Ovary (tissue), 9 donors: Measurements from ENCODE around the gene KIAA0825. TPM values are rescaled to one million over a fixed set of nuclear protein-coding genes. Genes with fewer than 3 reads are reported as not detected.

Source experiments
- DNase-seq, 5 donors: peaks; one replicate each; pipeline ENCODE4 v3.0.0-alpha.2; 2019 to 2020
- H3K27ac ChIP-seq, 2 donors: fragments of 200-600 bp; one replicate each; pipeline versions ENCODE4 v1.5.1 to v1.8.0; 2019 to 2022
- H3K27me3 ChIP-seq: fragments of 200-600 bp; one replicate; pipeline ENCODE4 v1.8.0; 2022
- H3K36me3 ChIP-seq: fragments of 200-600 bp; sonication (generic); one replicate; pipeline ENCODE4 v1.5.1; 2019
- H3K4me1 ChIP-seq: one replicate; pipeline ENCODE4 v1.8.1; 2013; ENCODE audit warnings: mild to moderate bottlenecking, moderate library complexity; ENCODE audit not compliant: insufficient read depth
- H3K4me3 ChIP-seq: fragments of 200-600 bp; sonication (generic); one replicate; pipeline ENCODE4 v1.5.1; 2017
- H3K9me3 ChIP-seq, 2 donors: fragments of 200-600 bp in 1 of 2; sonication (generic) in 1 of 2; one replicate each; pipeline versions ENCODE4 v1.5.1 to v1.8.1; 2013 to 2019; ENCODE audit warnings: mild to moderate bottlenecking in 1 of 2, moderate library complexity in 1 of 2
- EP300 ChIP-seq: sonication (generic); formaldehyde crosslinking; IDR thresholded peaks from one replicate; pipeline ENCODE4 v1.6.1; 2017; ENCODE audit warnings: antibody characterized with exemption
- POLR2A ChIP-seq: fragments of 450-650 bp; IDR thresholded peaks from one replicate; pipeline ENCODE4 v1.6.1; 2017; ENCODE audit warnings: antibody characterized with exemption, mild to moderate bottlenecking, moderate library complexity
- WGBS, 3 donors: extraction: QIAGEN DNeasy Blood & Tissue Kit in 1 of 3; methylation state at CpG; one replicate each; pipeline versions ENCODE4 v1.1.5 to v1.1.7; 2013 to 2017; 5-methylcytosine and 5-hydroxymethylcytosine counted together
- intact Hi-C, 4 donors: fragments of 100-400 bp; cut with DNase I; formaldehyde crosslinking; loops; one replicate each; pipeline versions ENCODE4 v1.11.0 to v1.15.1; 2022 to 2023
- polyA plus RNA-seq, 2 donors: library from polyadenylated mRNA; stranded (reverse); fragments of 200-250 nt in 1 of 2; fragments of 350-450 nt in 1 of 2; fragmentation: Illumina TruSeq in 1 of 2; extraction: RNeasy Lipid Tissue Mini Kit (QIAGEN cat#74804) in 1 of 2; gene quantifications; one replicate each; pipeline ENCODE4 v1.2.3, GENCODE V29; 2013 to 2014
- total RNA-seq, 7 donors: library from RNA; depleted of rRNA in 2 of 7; stranded (reverse); fragments of >200 nt in 2 of 7; fragmentation: NEBNext Ultra II Directional in 3 of 7; extraction: Animal tissue kit (Norgen Biotek cat#: 25700) in 3 of 7; gene quantifications; one replicate each; pipeline versions ENCODE4 v1.1.0 to v1.2.4, GENCODE V29; 2016 to 2023
- TF ChIP-seq, protein P1 (sequence below), 3 donors: fragments of 450-650 bp in 2 of 3; fragments of 200-600 bp in 1 of 3; IDR thresholded peaks; one replicate each; pipeline versions ENCODE4 v1.5.1 to v1.8.0; 2016 to 2022; ENCODE audit warnings: antibody characterized with exemption in 3 of 3, mild to moderate bottlenecking in 1 of 3
- donor health status: DM: no; HTN: no; CAD: no; lungs with moderate emphysema.
- donor health status: DM: no; HTN: no; CAD: no.
- donor health status: Bipolar disorder and iron deficiency.
- donor health status: DM: yes; HTN: yes; CAD: no.
- donor health status: DM: no; HTN: no; CAD: no.
- donor health status: DM: yes; HTN: yes; CAD: no.

The KIAA0825 gene
- total and polyA plus RNA-seq, 9 donors, result 0.70 to 12.4 (median 3.9) TPM

DNA sequence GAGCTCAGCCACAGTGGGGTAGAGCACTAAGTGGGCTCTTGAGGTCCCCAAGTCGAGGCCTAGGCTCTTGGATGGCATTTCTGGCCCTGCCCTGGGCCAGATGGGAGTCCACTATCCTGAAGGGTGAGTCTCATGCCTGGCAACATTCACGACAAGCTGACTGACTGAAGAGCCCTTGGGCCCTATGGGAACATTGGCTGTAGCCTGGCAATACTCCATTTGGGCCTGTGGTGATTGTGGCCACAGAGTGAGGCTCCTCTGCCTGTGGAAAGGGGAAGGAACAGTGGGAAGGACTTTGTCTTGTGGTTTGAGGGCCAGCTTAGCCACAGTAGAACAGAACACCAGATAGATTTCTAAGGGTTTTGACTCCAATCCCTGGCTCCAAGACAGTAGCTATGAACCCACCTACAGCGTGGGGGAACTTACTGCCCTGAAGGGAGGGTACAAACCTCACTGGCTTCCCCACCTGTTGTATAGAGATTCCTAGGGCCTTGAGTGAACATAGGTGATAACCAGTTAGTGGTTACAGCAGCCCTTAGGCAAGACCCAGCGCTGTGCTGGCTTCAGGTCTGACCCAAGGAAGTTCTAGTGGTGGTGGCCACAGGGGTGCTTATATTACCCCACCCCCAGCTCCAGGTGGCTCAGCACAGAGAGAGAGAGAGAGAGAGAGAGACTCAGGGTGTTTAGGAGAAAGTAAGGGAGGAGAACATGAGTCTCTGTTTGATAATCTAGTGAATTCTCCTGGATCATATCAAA, 72.4 kb downstream of the KIAA0825 start:
- DNase-seq, result no peak
- intact Hi-C loops, result no loop called here
- no peak overlapping the region for H3K27ac ChIP-seq
- TF ChIP-seq EP300, result no peak
- TF ChIP-seq, protein P1, sequence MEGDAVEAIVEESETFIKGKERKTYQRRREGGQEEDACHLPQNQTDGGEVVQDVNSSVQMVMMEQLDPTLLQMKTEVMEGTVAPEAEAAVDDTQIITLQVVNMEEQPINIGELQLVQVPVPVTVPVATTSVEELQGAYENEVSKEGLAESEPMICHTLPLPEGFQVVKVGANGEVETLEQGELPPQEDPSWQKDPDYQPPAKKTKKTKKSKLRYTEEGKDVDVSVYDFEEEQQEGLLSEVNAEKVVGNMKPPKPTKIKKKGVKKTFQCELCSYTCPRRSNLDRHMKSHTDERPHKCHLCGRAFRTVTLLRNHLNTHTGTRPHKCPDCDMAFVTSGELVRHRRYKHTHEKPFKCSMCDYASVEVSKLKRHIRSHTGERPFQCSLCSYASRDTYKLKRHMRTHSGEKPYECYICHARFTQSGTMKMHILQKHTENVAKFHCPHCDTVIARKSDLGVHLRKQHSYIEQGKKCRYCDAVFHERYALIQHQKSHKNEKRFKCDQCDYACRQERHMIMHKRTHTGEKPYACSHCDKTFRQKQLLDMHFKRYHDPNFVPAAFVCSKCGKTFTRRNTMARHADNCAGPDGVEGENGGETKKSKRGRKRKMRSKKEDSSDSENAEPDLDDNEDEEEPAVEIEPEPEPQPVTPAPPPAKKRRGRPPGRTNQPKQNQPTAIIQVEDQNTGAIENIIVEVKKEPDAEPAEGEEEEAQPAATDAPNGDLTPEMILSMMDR (IDR thresholded peaks at IDR 0.05), result no peak
- TF ChIP-seq POLR2A, result no peak
- H3K4me1 ChIP-seq, result no peaks in the 10 kb centered on the region
- H3K36me3 ChIP-seq, result no peaks in the 10 kb centered on the region
- H3K4me3 ChIP-seq, result no peak overlapping the region
- H3K27me3 ChIP-seq, result no peaks in the 10 kb centered on the region
- WGBS, 3 donors, result 92 to 98% (median 94%) methylated on average over 4 of the region's 4 CpGs
- no peaks in the 10 kb centered on the region for H3K9me3 ChIP-seq

DNA sequence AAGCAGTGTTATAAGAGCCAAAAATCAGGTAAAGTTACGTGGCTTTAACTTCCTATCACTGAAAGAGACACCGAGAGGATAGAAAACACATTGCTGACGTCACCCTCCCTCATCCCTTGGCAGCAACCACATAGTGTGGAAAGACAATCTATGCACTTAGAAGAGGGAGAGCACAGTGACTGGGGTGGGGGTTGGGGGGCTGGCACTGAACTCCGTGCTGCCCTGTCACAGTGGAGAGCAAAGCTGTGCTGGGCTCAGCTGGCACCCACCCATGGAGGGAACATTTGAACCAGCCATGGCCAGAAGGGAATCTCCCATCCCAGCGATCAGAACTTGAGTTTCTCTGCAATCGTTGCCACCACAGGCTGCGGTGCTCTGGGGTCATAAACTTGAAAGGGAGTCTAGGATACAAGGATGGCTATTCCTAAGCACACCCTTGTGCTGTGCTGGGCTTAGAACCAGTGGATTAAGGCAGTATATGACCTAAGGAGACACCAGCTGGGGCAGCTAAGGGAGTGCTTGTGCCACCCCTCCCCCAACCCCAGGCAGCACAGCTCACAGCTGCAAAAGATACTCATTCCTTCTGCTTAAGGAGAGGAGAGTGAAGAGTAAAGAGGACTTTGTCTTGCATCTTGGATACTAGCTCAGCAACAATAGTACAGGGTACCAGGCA, 73.4 kb downstream of the KIAA0825 start:
- intact Hi-C loops, result no loop called here
- 85 to 91% (median 90%) methylated on average over 7 of the region's 7 CpGs for WGBS, 3 donors

DNA sequence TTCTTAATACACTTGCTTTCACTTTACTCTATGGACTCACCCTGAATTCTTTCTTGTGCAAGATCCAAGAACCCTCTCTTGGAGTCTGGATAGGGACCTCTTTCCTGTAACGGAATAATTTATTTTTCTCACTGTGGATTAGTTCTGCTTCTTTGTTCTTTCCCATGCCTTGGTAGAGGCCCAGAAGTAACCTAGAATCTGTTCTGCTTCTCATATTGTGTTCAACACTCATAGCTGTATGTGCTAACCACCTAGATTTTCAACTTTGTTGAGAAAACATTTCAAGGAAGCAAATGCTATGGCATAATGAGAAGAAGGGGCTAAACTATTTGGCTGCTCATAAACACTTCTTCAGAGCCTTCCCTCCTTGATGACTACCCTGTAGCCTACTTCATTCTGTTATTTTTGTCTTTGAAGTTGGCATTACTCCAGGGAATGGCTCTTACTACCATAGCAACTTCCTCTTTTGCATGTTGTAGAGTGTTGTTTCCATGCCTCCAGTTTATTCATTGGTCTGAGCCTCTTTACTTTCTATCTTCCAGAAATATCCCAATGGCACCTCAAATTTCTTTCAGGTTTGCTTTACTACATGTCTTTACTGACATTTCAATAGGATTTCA, 74.3 kb downstream of the KIAA0825 start:
- Histone ChIP-seq H3K36me3 (no peaks in the 10 kb centered on the region), H3K4me3 (no peak overlapping the region), H3K27ac (no peak overlapping the region), H3K27me3 (no peaks in the 10 kb centered on the region), H3K9me3 (no peaks in the 10 kb centered on the region), H3K4me1 (no peaks in the 10 kb centered on the region)
- TF ChIP-seq, protein P1 (IDR thresholded peaks at IDR 0.05), result no peak
- TF ChIP-seq POLR2A (no peak), EP300 (no peak)
- WGBS, 3 donors, result 93 to 97% (median 94%) methylated on average over 1 of the region's 1 CpG
- no peak for DNase-seq
- intact Hi-C loops, result no loop called here

More for the DNA sequence above, 73.4 kb downstream of the KIAA0825 start:
- no peaks in the 10 kb centered on the region for H3K36me3 ChIP-seq
- DNase-seq, result no peak
- H3K9me3 ChIP-seq, result no peaks in the 10 kb centered on the region
- H3K4me1 ChIP-seq, result no peaks in the 10 kb centered on the region
- no peak for TF ChIP-seq POLR2A
- TF ChIP-seq, protein P1 (IDR thresholded peaks at IDR 0.05), result no peak
- TF ChIP-seq EP300, result no peak
- H3K27ac ChIP-seq, result no peak overlapping the region
- H3K27me3 ChIP-seq, result no peaks in the 10 kb centered on the region
- no peak overlapping the region for H3K4me3 ChIP-seq

DNA sequence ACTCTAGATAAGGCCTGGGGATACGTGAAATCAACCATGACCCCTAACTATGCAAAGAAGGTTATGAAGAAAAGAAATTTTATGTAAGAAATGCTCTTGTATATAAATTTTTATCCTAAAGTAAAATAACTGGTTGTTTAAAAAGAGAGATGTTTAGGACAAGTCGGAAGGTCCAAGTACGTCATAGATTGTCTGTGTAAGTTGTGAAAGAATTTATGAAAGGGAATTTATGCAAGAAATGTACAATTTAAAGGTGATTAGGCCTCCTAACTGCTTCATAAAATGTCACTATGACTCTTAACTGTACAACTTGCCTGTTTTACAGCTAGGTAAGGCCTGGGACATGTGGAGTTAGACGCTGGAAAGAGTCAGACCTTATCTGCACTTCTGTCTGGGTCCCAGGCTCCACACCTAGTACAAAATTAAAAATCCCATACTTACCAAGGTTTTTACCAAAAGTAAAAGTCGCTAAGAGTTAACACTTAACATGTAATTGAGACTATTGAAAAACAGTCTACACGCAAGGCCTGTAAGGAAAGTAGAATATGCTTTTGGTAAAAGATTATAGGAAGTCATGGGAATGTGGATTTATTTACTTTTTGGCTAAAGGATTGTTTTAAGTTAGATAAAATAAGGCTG, 77.4 kb downstream of the KIAA0825 start:
- no peaks in the 10 kb centered on the region for H3K4me1 ChIP-seq
- intact Hi-C loops, result no loop called here
- WGBS, 3 donors, result 91 to 94% (median 93%) methylated on average over 6 of the region's 6 CpGs
- no peak overlapping the region for H3K27ac ChIP-seq
- no peak for DNase-seq
- H3K9me3 ChIP-seq, result no peaks in the 10 kb centered on the region
- no peaks in the 10 kb centered on the region for H3K36me3 ChIP-seq
- H3K4me3 ChIP-seq, result no peak overlapping the region
- H3K27me3 ChIP-seq, result no peaks in the 10 kb centered on the region
- TF ChIP-seq POLR2A (no peak), EP300 (no peak)
- TF ChIP-seq, protein P1 (IDR thresholded peaks at IDR 0.05), result no peak
